CD4-positive, CD25-positive, alpha-beta regulatory T cell (primary cell): ENCODE measurements around the gene ZNF616. TPM values are rescaled to one million over a fixed set of nuclear protein-coding genes. Genes with fewer than 3 reads are reported as not detected.
"Not testable (repeated sequence)": the region's sequence is repeated elsewhere in the genome, so short reads cannot be mapped to it uniquely, and the experiment has no call there.

Source experiments
- ATAC-seq, 2 donors: fragments of 150-1000 bp; cut with Tn5 transposase; one replicate each; pipeline ENCODE4 v1.10.0; 2021; ENCODE audit warnings: low read depth in 2 of 2, moderate number of reproducible peaks in 2 of 2, moderate library complexity in 1 of 2
- DNase-seq, 3 donors: peaks; one replicate each; pipeline versions ENCODE4 v3.0.0 to v3.0.0-alpha.2; 2012 to 2022; ENCODE audit warnings: mixed read lengths in 1 of 3
- H3K27ac ChIP-seq: one replicate; pipeline ENCODE4 v1.7.0; 2013; ENCODE audit warnings: mild to moderate bottlenecking, low read length; ENCODE audit not compliant: insufficient read depth, poor library complexity, severe bottlenecking
- H3K27me3 ChIP-seq: one replicate; pipeline ENCODE4 v1.7.0; 2013; ENCODE audit warnings: low read length; ENCODE audit not compliant: control insufficient read depth, insufficient read depth
- H3K36me3 ChIP-seq: one replicate; pipeline ENCODE4 v1.7.0; 2013; ENCODE audit warnings: mild to moderate bottlenecking, low read length, moderate library complexity; ENCODE audit not compliant: control insufficient read depth, insufficient read depth
- H3K4me1 ChIP-seq: 2 replicates; pipeline ENCODE4 v1.7.0; 2013; ENCODE audit warnings: mild to moderate bottlenecking, low read length; ENCODE audit not compliant: insufficient read depth, control insufficient read depth, poor library complexity, severe bottlenecking
- H3K4me3 ChIP-seq: one replicate; pipeline ENCODE4 v1.7.0; 2013; ENCODE audit warnings: low read depth, mild to moderate bottlenecking, low read length, moderate library complexity
- H3K9me3 ChIP-seq, 2 experiments: 1 replicate in 1 of 2; 2 replicates in 1 of 2; pipeline ENCODE4 v1.7.0; 2013; ENCODE audit warnings: low read length in 2 of 2, mild to moderate bottlenecking in 1 of 2, moderate library complexity in 1 of 2; ENCODE audit not compliant: control insufficient read depth in 2 of 2
- H3K27ac Mint-ChIP-seq, 3 donors: one replicate each; pipeline ENCODE4 v1.8.0; 2020 to 2022; ENCODE audit warnings: mild to moderate bottlenecking in 3 of 3, mixed read lengths in 3 of 3, moderate library complexity in 2 of 3
- H3K27me3 Mint-ChIP-seq: one replicate; pipeline ENCODE4 v1.8.0; 2022; ENCODE audit warnings: mild to moderate bottlenecking, mixed read lengths
- H3K36me3 Mint-ChIP-seq: one replicate; pipeline ENCODE4 v1.8.0; 2020; ENCODE audit warnings: mixed read lengths
- H3K4me1 Mint-ChIP-seq, 4 donors: one replicate each; pipeline ENCODE4 v1.8.0; 2020 to 2022; ENCODE audit warnings: mixed read lengths in 4 of 4, mild to moderate bottlenecking in 1 of 4
- H3K4me3 Mint-ChIP-seq, 4 donors: one replicate each; pipeline ENCODE4 v1.8.0; 2020 to 2022; ENCODE audit warnings: mild to moderate bottlenecking in 4 of 4, mixed read lengths in 4 of 4, moderate library complexity in 3 of 4
- H3K9me3 Mint-ChIP-seq, 7 donors: one replicate each; pipeline ENCODE4 v1.8.0; 2020 to 2022; ENCODE audit warnings: mixed read lengths in 7 of 7, mild to moderate bottlenecking in 3 of 7, moderate library complexity in 2 of 7
- polyA plus RNA-seq, 4 donors: library from polyadenylated mRNA; unstranded; fragments of 300-500 nt; fragmentation: Illumina TruSeq; gene quantifications; one replicate each; pipeline ENCODE4 v1.2.3, GENCODE V29; 2021
- total RNA-seq: library from RNA; stranded (reverse); gene quantifications from one replicate; pipeline ENCODE4 v1.2.3, GENCODE V29; 2022

Gene ZNF616
- total and polyA plus RNA-seq, 5 donors from 2014 or later: 2.4 to 8.2 (median 3.8) TPM

- H3K4me1 Mint-ChIP-seq: no peaks in the 10 kb centered on the region
These were observed 37.7 kb downstream of the ZNF616 start for GRCh38 chr19:52101866-52102562.

GRCh38 chr19:52099497-52100138 is 40.1 kb downstream of the ZNF616 start:
- Mint-ChIP-seq H3K4me1 (peaks cover 4 to 14% (median 10%) of the 10 kb centered on the region in 4 donors), H3K4me3 (peak overlapping the region in 2 of 4 donors; percentile 63 to 65), H3K27ac (no peak overlapping the region), H3K36me3 (peaks cover 5% of the 10 kb centered on the region), H3K27me3 (no peaks in the 10 kb centered on the region), H3K9me3 (peaks cover 1 to 57% (median 11%) of the 10 kb centered on the region in 7 donors)
- Histone ChIP-seq H3K4me1 (peaks cover 11% of the 10 kb centered on the region), H3K36me3 (no peaks in the 10 kb centered on the region), H3K4me3 (no peak overlapping the region), H3K27ac (no peak overlapping the region), H3K9me3 (peaks cover 32 to 67% of the 10 kb centered on the region in 2 experiments), H3K27me3 (no peaks in the 10 kb centered on the region)
- ATAC-seq (no peak), DNase-seq (no peak)

More at GRCh38 chr19:52101866-52102562, 37.7 kb downstream of the ZNF616 start:
- Mint-ChIP-seq H3K4me3 (no peak overlapping the region), H3K27ac (no peak overlapping the region), H3K27me3 (no peaks in the 10 kb centered on the region), H3K36me3 (peaks cover 5% of the 10 kb centered on the region), H3K9me3 (peaks cover 0 to 49% (median 16%) of the 10 kb centered on the region in 7 donors)
- Histone ChIP-seq H3K9me3 (peaks cover 42 to 69% of the 10 kb centered on the region in 2 experiments), H3K4me3 (no peak overlapping the region), H3K36me3 (no peaks in the 10 kb centered on the region), H3K27me3 (no peaks in the 10 kb centered on the region), H3K27ac (no peak overlapping the region), H3K4me1 (no peaks in the 10 kb centered on the region)
- ATAC-seq (no peak), DNase-seq (no peak)

- H3K9me3 ChIP-seq: peaks cover 43 to 75% of the 10 kb centered on the region in 2 experiments
- H3K27ac ChIP-seq, H3K27me3 ChIP-seq, ATAC-seq, DNase-seq, H3K27me3 Mint-ChIP-seq: not testable (repeated sequence)
- Mint-ChIP-seq H3K4me3 (peak overlapping the region; percentile 76 to 100 (median 94)), H3K9me3 (peaks cover 3 to 76% (median 31%) of the 10 kb centered on the region in 7 donors), H3K27ac (peak overlapping the region in 1 of 3 donors; percentile 21), H3K4me1 (peaks cover 13 to 39% (median 23%) of the 10 kb centered on the region in 4 donors), H3K36me3 (peaks cover 30% of the 10 kb centered on the region)
- peak overlapping the region; percentile 35 for H3K4me3 ChIP-seq
- H3K4me1 ChIP-seq: peaks cover 16% of the 10 kb centered on the region
- H3K36me3 ChIP-seq: peaks cover 25% of the 10 kb centered on the region
These were observed 43.3 kb downstream of the ZNF616 start for GRCh38 chr19:52096416-52096815.

- Histone ChIP-seq H3K27me3 (no peaks in the 10 kb centered on the region), H3K4me1 (peaks cover 16% of the 10 kb centered on the region), H3K27ac (peak within 1 kb of the TSS; percentile 70), H3K9me3 (peaks cover 53 to 83% of the 10 kb centered on the region in 2 experiments), H3K36me3 (peaks cover 35% of the 10 kb centered on the region), H3K4me3 (peak within 1 kb of the TSS; percentile 99)
- ATAC-seq (peak; percentile 91 to 95), DNase-seq (peak; percentile 61 to 89 (median 75))
- Mint-ChIP-seq H3K27ac (peak within 1 kb of the TSS; percentile 95 to 97 (median 96)), H3K9me3 (peaks cover 3 to 83% (median 36%) of the 10 kb centered on the region in 7 donors), H3K36me3 (peaks cover 40% of the 10 kb centered on the region), H3K27me3 (no peaks in the 10 kb centered on the region), H3K4me3 (peak within 1 kb of the TSS; percentile 93 to 100 (median 96)), H3K4me1 (peaks cover 16 to 45% (median 23%) of the 10 kb centered on the region in 4 donors)
These were observed 44.3 kb downstream of the ZNF616 start, which contains the start of gene ZNF841 for GRCh38 chr19:52095172-52096014. Gene ZNF841, minus strand, starts transcription at chr19:52095765. Its CDS starts 10,964 bp downstream, at chr19:52084801.

GRCh38 chr19:52094526-52095130 is 45.1 kb downstream of the ZNF616 start:
- Mint-ChIP-seq H3K36me3 (peaks cover 48% of the 10 kb centered on the region), H3K27ac (peak overlapping the region; percentile 95 to 97 (median 96)), H3K4me3 (peak overlapping the region; percentile 93 to 100 (median 96)), H3K9me3 (peaks cover 3 to 86% (median 41%) of the 10 kb centered on the region in 7 donors), H3K4me1 (peaks cover 16 to 47% (median 25%) of the 10 kb centered on the region in 4 donors), H3K27me3 (no peaks in the 10 kb centered on the region)
- Histone ChIP-seq H3K36me3 (peaks cover 42% of the 10 kb centered on the region), H3K9me3 (peaks cover 58 to 84% of the 10 kb centered on the region in 2 experiments), H3K4me1 (peaks cover 16% of the 10 kb centered on the region), H3K27me3 (no peaks in the 10 kb centered on the region), H3K4me3 (peak overlapping the region; percentile 99), H3K27ac (no peak overlapping the region)
- ATAC-seq: no peak
- DNase-seq: peak in 1 of 3 donors; percentile 12

- DNase-seq: no peak
- Histone ChIP-seq H3K27me3 (no peaks in the 10 kb centered on the region), H3K9me3 (peaks cover 82 to 90% of the 10 kb centered on the region in 2 experiments), H3K4me1 (no peaks in the 10 kb centered on the region), H3K36me3 (peaks cover 96% of the 10 kb centered on the region), H3K27ac (no peak overlapping the region), H3K4me3 (no peak overlapping the region)
- H3K4me1 Mint-ChIP-seq: peaks cover 0 to 8% (median 4%) of the 10 kb centered on the region in 4 donors
- no peak overlapping the region for H3K4me3 Mint-ChIP-seq
- peaks cover 11 to 81% (median 55%) of the 10 kb centered on the region in 7 donors for H3K9me3 Mint-ChIP-seq
- no peak for ATAC-seq
- no peaks in the 10 kb centered on the region for H3K27me3 Mint-ChIP-seq
- H3K36me3 Mint-ChIP-seq: peaks cover 92% of the 10 kb centered on the region
- H3K27ac Mint-ChIP-seq: no peak overlapping the region
These were observed 53.3 kb downstream of the ZNF616 start for GRCh38 chr19:52086481-52086880.

GRCh38 chr19:52070496-52070895 is 69.2 kb downstream of the ZNF616 start:
- Mint-ChIP-seq H3K4me1 (peaks cover 0 to 11% (median 2%) of the 10 kb centered on the region in 4 donors), H3K9me3 (peaks cover 7 to 92% (median 52%) of the 10 kb centered on the region in 7 donors), H3K4me3 (peak overlapping the region in 1 of 4 donors; percentile 36), H3K27me3 (no peaks in the 10 kb centered on the region), H3K36me3 (peaks cover 83% of the 10 kb centered on the region), H3K27ac (no peak overlapping the region)
- DNase-seq (no peak), ATAC-seq (no peak)
- peaks cover 91% of the 10 kb centered on the region for H3K36me3 ChIP-seq
- H3K9me3 ChIP-seq: peaks cover 89 to 100% of the 10 kb centered on the region in 2 experiments
- H3K4me1 ChIP-seq: no peaks in the 10 kb centered on the region
- peak overlapping the region; percentile 9 for H3K4me3 ChIP-seq
- H3K27ac ChIP-seq: no peak overlapping the region
- H3K27me3 ChIP-seq: no peaks in the 10 kb centered on the region
